SH-SY5Y (cell line): ENCODE data around the gene RPS6KL1.

Experiments
- GATA2 ChIP-seq: IDR thresholded peaks from 2 replicates; pipeline ENCODE4 v1.6.1; 2011; ENCODE audit warnings: mild to moderate bottlenecking, low read depth, low read length
- GATA3 ChIP-seq: IDR thresholded peaks from 2 replicates; pipeline ENCODE4 v1.6.1; 2011; ENCODE audit warnings: low read depth, mild to moderate bottlenecking, low read length, moderate library complexity

DNA sequence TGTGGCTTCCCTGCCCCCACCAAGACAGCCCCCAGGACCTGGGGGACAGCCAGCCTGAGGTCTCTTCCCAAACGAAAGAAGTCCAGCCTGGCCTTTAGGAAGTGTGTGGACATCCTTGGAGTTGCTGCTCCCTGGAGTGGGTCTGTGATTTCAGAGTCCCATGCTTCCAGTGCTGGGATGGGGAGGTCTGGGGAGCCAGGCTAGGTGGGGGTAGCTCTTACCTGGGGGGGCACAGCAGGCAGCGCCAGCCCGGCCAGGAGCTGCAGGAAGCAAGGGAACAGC lies 31.8 kb upstream of the RPS6KL1 start:
- no peak for TF ChIP-seq GATA2
- no peak for TF ChIP-seq GATA3
